Measurements from ENCODE around the gene PTPRD.
A peak's percentile ranks its signal among the peaks of the same experiment; 100 is the strongest.

Gene PTPRD

GRCh38 chr9:9231946-9232345 lies 1380.9 kb downstream of the PTPRD start:
- DNase-seq, result no peak

- DNase-seq, result no peak
Observed at GRCh38 chr9:9229269-9229668, 1383.5 kb downstream of the PTPRD start.

GRCh38 chr9:9223175-9223574 lies 1389.6 kb downstream of the PTPRD start:
- no peak for DNase-seq

GRCh38 chr9:9222730-9223129 lies 1390.1 kb downstream of the PTPRD start:
- DNase-seq, result no peak

GRCh38 chr9:9216934-9217333 lies 1395.9 kb downstream of the PTPRD start:
- DNase-seq, result no peak

- no peak for DNase-seq
Observed at GRCh38 chr9:9215050-9215449, 1397.8 kb downstream of the PTPRD start.

- peak; percentile 7 for DNase-seq
Observed at GRCh38 chr9:9214066-9214465, 1398.7 kb downstream of the PTPRD start.

GRCh38 chr9:9212963-9213362 lies 1399.8 kb downstream of the PTPRD start:
- DNase-seq, result no peak

- DNase-seq, result no peak
Observed at GRCh38 chr9:9202276-9202675, 1410.5 kb downstream of the PTPRD start.

GRCh38 chr9:9186086-9186485 lies 1426.7 kb downstream of the PTPRD start:
- DNase-seq, result no peak

GRCh38 chr9:9182431-9182830 lies 1430.4 kb downstream of the PTPRD start:
- no peak for DNase-seq

GRCh38 chr9:9177081-9177480 lies 1435.7 kb downstream of the PTPRD start:
- DNase-seq, result no peak

- no peak for DNase-seq
Observed at GRCh38 chr9:9174358-9174757, 1438.4 kb downstream of the PTPRD start.

- peak; percentile 11 for DNase-seq
Observed at GRCh38 chr9:9173264-9173663, 1439.5 kb downstream of the PTPRD start.

- DNase-seq, result peak; percentile 12
Observed at GRCh38 chr9:9170439-9171134, 1442.2 kb downstream of the PTPRD start.

- peak; percentile 38 for DNase-seq
Observed at GRCh38 chr9:9142001-9142400, 1470.8 kb downstream of the PTPRD start.

GRCh38 chr9:9133526-9133925 lies 1479.3 kb downstream of the PTPRD start:
- no peak for DNase-seq

- DNase-seq, result no peak
Observed at GRCh38 chr9:9124616-9125015, 1488.2 kb downstream of the PTPRD start.

GRCh38 chr9:9122230-9122875 lies 1490.4 kb downstream of the PTPRD start:
- no peak for DNase-seq

- no peak for DNase-seq
Observed at GRCh38 chr9:9117866-9118265, 1494.9 kb downstream of the PTPRD start.

GRCh38 chr9:9112001-9112720 lies 1500.6 kb downstream of the PTPRD start:
- no peak for DNase-seq

- no peak for DNase-seq
Observed at GRCh38 chr9:9108641-9109040, 1504.2 kb downstream of the PTPRD start.

GRCh38 chr9:9102295-9102694 lies 1510.5 kb downstream of the PTPRD start:
- DNase-seq, result no peak

- DNase-seq, result no peak
Observed at GRCh38 chr9:9100070-9100469, 1512.7 kb downstream of the PTPRD start.

Measured in NCI-H510A (cell line).